ENCODE results near the gene GNG12. TPM values are rescaled to one million over a fixed set of nuclear protein-coding genes. Genes with fewer than 3 reads are reported as not detected.

Gene GNG12
- polyA plus RNA-seq, 3 donors: 0.03 TPM; not detected in 2

DNA sequence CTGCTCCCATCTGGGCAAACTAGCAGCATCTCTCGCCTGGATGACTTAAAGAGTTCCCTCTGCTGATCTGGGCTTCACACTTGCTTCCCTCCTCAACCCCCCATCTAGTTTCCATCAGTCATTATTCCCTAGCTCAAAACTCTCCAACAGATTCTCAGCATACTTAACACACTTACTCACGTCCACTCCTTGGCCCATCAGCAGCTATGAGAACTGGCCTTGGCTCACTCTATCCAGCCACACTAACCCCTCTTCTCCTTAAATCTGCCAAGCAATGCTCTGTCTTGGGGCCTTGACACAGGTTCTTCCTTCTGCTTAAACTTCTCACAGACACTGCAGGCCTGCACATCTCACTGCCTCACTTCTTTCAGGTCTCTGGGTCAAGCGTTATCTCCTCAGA lies 41.6 kb downstream of the GNG12 start:
- H3K9me3 ChIP-seq (replicated peaks in 1 of 2; ENCODE audit: control insufficient read depth in 1 of 2, insufficient read depth in 1 of 2, low read length in 2 of 2): peaks cover 0 to under 1% of the 10 kb centered on the region in 2 donors
- H3K27me3 ChIP-seq (ENCODE audit: control insufficient read depth in 2 of 2, insufficient read depth in 2 of 2, low read length in 2 of 2): no peaks in the 10 kb centered on the region
- no peaks in the 10 kb centered on the region for H4K20me1 ChIP-seq (ENCODE audit: insufficient read depth, low read length)
- H3K9ac ChIP-seq (ENCODE audit: insufficient read depth, low read length, poor library complexity, severe bottlenecking): no peak overlapping the region
- WGBS (ENCODE audit: insufficient coverage): 88% methylated on average over 3 of the region's 3 CpGs
- H3K4me2 ChIP-seq (replicated peaks; ENCODE audit: extremely low read depth, low read length, poor library complexity, severe bottlenecking): no peak overlapping the region
- Mint-ChIP-seq H3K9me3 (peaks cover 0 to 4% (median under 1%) of the 10 kb centered on the region in 7 donors), H3K27ac (no peak overlapping the region), H3K4me1 (no peaks in the 10 kb centered on the region), H3K36me3 (no peaks in the 10 kb centered on the region), H3K27me3 (ENCODE audit: low read depth in 3 of 3) (peaks cover 2 to 3% (median 2%) of the 10 kb centered on the region in 3 donors), H3K4me3 (no peak overlapping the region)
- no peaks in the 10 kb centered on the region for H3K79me2 ChIP-seq (ENCODE audit: insufficient read depth, low read length)
- DNase-seq: no peak
- TF ChIP-seq, protein P1, sequence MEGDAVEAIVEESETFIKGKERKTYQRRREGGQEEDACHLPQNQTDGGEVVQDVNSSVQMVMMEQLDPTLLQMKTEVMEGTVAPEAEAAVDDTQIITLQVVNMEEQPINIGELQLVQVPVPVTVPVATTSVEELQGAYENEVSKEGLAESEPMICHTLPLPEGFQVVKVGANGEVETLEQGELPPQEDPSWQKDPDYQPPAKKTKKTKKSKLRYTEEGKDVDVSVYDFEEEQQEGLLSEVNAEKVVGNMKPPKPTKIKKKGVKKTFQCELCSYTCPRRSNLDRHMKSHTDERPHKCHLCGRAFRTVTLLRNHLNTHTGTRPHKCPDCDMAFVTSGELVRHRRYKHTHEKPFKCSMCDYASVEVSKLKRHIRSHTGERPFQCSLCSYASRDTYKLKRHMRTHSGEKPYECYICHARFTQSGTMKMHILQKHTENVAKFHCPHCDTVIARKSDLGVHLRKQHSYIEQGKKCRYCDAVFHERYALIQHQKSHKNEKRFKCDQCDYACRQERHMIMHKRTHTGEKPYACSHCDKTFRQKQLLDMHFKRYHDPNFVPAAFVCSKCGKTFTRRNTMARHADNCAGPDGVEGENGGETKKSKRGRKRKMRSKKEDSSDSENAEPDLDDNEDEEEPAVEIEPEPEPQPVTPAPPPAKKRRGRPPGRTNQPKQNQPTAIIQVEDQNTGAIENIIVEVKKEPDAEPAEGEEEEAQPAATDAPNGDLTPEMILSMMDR (IDR thresholded peaks at IDR 0.05): no peak
- H3K27ac ChIP-seq (ENCODE audit: low read depth in 1 of 2, low read length in 2 of 2): no peak overlapping the region
- H3K36me3 ChIP-seq (replicated peaks in 1 of 2; ENCODE audit: control insufficient read depth in 1 of 2, insufficient read depth in 2 of 2, low read length in 2 of 2): no peaks in the 10 kb centered on the region
- H3K4me1 ChIP-seq (ENCODE audit: control insufficient read depth in 1 of 2, insufficient read depth in 2 of 2, low read length in 2 of 2): no peaks in the 10 kb centered on the region
- no peak overlapping the region for H2AFZ ChIP-seq (ENCODE audit: insufficient read depth, low read depth, low read length, poor library complexity, severe bottlenecking)
- intact Hi-C loops (cut with micrococcal nuclease): no loop called here
- H3K4me3 ChIP-seq (replicated peaks in 1 of 3; ENCODE audit: low read depth in 2 of 3, low read length in 3 of 3): no peak overlapping the region

DNA sequence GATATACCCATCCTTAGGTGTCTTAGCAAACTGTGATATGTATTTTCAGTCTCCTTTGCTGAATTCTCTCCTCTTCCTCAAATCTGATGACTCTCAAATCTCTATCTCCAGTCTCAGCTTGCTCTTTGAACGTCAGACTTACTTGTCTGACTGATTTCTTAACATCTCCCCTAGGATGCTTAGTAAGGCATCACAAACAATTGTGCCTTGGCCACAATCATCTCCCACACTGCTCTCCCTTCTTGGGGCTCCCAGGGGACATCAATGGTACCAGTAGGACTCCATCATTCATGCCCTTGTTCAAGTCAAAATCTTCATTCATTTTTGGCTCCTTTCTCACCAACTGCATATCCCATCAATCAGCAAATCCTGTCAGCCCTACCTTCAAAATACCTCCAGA lies 42.0 kb downstream of the GNG12 start:
- H3K27me3 ChIP-seq (ENCODE audit: control insufficient read depth in 2 of 2, insufficient read depth in 2 of 2, low read length in 2 of 2): no peaks in the 10 kb centered on the region
- peaks cover 2 to 3% (median 3%) of the 10 kb centered on the region in 3 donors for H3K27me3 Mint-ChIP-seq (ENCODE audit: low read depth in 3 of 3)
- H3K79me2 ChIP-seq (ENCODE audit: insufficient read depth, low read length): no peaks in the 10 kb centered on the region
- no peaks in the 10 kb centered on the region for H3K36me3 ChIP-seq (replicated peaks in 1 of 2; ENCODE audit: control insufficient read depth in 1 of 2, insufficient read depth in 2 of 2, low read length in 2 of 2)
- no peak for DNase-seq
- H3K9me3 ChIP-seq (replicated peaks in 1 of 2; ENCODE audit: control insufficient read depth in 1 of 2, insufficient read depth in 1 of 2, low read length in 2 of 2): no peaks in the 10 kb centered on the region
- TF ChIP-seq, protein P1 (IDR thresholded peaks at IDR 0.05): no peak
- H3K9me3 Mint-ChIP-seq: no peaks in the 10 kb centered on the region
- no peak overlapping the region for H3K9ac ChIP-seq (ENCODE audit: insufficient read depth, low read length, poor library complexity, severe bottlenecking)
- no peak overlapping the region for H3K4me3 Mint-ChIP-seq
- H3K4me1 ChIP-seq (ENCODE audit: control insufficient read depth in 1 of 2, insufficient read depth in 2 of 2, low read length in 2 of 2): no peaks in the 10 kb centered on the region
- 17% methylated on average over 1 of the region's 1 CpG for WGBS (ENCODE audit: insufficient coverage)
- no peak overlapping the region for H3K27ac ChIP-seq (ENCODE audit: low read depth in 1 of 2, low read length in 2 of 2)
- no peaks in the 10 kb centered on the region for H3K36me3 Mint-ChIP-seq
- no peak overlapping the region for H3K4me2 ChIP-seq (replicated peaks; ENCODE audit: extremely low read depth, low read length, poor library complexity, severe bottlenecking)
- H3K4me3 ChIP-seq (replicated peaks in 1 of 3; ENCODE audit: low read depth in 2 of 3, low read length in 3 of 3): no peak overlapping the region
- no peak overlapping the region for H3K27ac Mint-ChIP-seq
- intact Hi-C loops (cut with micrococcal nuclease): no loop called here
- no peak overlapping the region for H2AFZ ChIP-seq (ENCODE audit: insufficient read depth, low read depth, low read length, poor library complexity, severe bottlenecking)
- no peaks in the 10 kb centered on the region for H3K4me1 Mint-ChIP-seq
- H4K20me1 ChIP-seq (ENCODE audit: insufficient read depth, low read length): no peaks in the 10 kb centered on the region

Data from CD14-positive monocyte (primary cell).